ENCODE results near the gene NCK2.

NCK2 gene

GRCh38 chr2:105852066-105852465 is 107.4 kb downstream of the NCK2 start:
- H3K27me3 ChIP-seq (ENCODE audit: insufficient read depth, low read length), result no peaks in the 10 kb centered on the region
- H3K9me3 ChIP-seq (ENCODE audit: low read length), result no peaks in the 10 kb centered on the region
- no peaks in the 10 kb centered on the region for H3K79me2 ChIP-seq (ENCODE audit: insufficient read depth, low read length)
- no peaks in the 10 kb centered on the region for H3K36me3 ChIP-seq (ENCODE audit: insufficient read depth, low read length)
- H4K20me1 ChIP-seq (ENCODE audit: insufficient read depth, low read length), result no peaks in the 10 kb centered on the region
- H3K27ac ChIP-seq (ENCODE audit: low read depth, low read length, poor library complexity, severe bottlenecking), result no peak overlapping the region
- no peak overlapping the region for H3K4me3 ChIP-seq (ENCODE audit: low read depth, low read length, poor library complexity, severe bottlenecking)
- no peaks in the 10 kb centered on the region for H3F3A ChIP-seq (ENCODE audit: insufficient read depth, low read length)
- H3K4me1 ChIP-seq (ENCODE audit: insufficient read depth, low read length, severe bottlenecking), result no peaks in the 10 kb centered on the region
- TF ChIP-seq EZH2 (IDR thresholded peaks at IDR 0.05; ENCODE audit: borderline replicate concordance, low read length), result no peak
- no peak for TF ChIP-seq CTCF (IDR thresholded peaks at IDR 0.05; ENCODE audit: low read length)
- H2AFZ ChIP-seq (ENCODE audit: low read length), result no peak overlapping the region
- no peak overlapping the region for H3K4me2 ChIP-seq (ENCODE audit: low read length)
- no peaks in the 10 kb centered on the region for H3K9me2 ChIP-seq (ENCODE audit: low read depth, low read length)
- H3K9ac ChIP-seq (ENCODE audit: low read length), result no peak overlapping the region

- Histone ChIP-seq H4K20me1 (ENCODE audit: insufficient read depth, low read length) (no peaks in the 10 kb centered on the region), H3K4me1 (ENCODE audit: insufficient read depth, low read length, severe bottlenecking) (no peaks in the 10 kb centered on the region), H3K9me2 (ENCODE audit: low read depth, low read length) (no peaks in the 10 kb centered on the region), H3K79me2 (ENCODE audit: insufficient read depth, low read length) (no peaks in the 10 kb centered on the region), H2AFZ (ENCODE audit: low read length) (no peak overlapping the region), H3K9me3 (ENCODE audit: low read length) (no peaks in the 10 kb centered on the region), H3K36me3 (ENCODE audit: insufficient read depth, low read length) (no peaks in the 10 kb centered on the region), H3F3A (ENCODE audit: insufficient read depth, low read length) (no peaks in the 10 kb centered on the region), H3K27ac (ENCODE audit: low read depth, low read length, poor library complexity, severe bottlenecking) (no peak overlapping the region), H3K9ac (ENCODE audit: low read length) (no peak overlapping the region), H3K4me3 (ENCODE audit: low read depth, low read length, poor library complexity, severe bottlenecking) (no peak overlapping the region), H3K4me2 (ENCODE audit: low read length) (no peak overlapping the region), H3K27me3 (ENCODE audit: insufficient read depth, low read length) (no peaks in the 10 kb centered on the region)
- TF ChIP-seq CTCF (IDR thresholded peaks at IDR 0.05; ENCODE audit: low read length) (no peak), EZH2 (IDR thresholded peaks at IDR 0.05; ENCODE audit: borderline replicate concordance, low read length) (no peak)
These were observed 108.8 kb downstream of the NCK2 start for GRCh38 chr2:105853354-105854088.

GRCh38 chr2:105854972-105855371 is 110.3 kb downstream of the NCK2 start:
- H3K9me2 ChIP-seq (ENCODE audit: low read depth, low read length), result no peaks in the 10 kb centered on the region

More at GRCh38 chr2:105854972-105855371, 110.3 kb downstream of the NCK2 start:
- no peaks in the 10 kb centered on the region for H3K9me3 ChIP-seq (ENCODE audit: low read length)
- H3K79me2 ChIP-seq (ENCODE audit: insufficient read depth, low read length), result no peaks in the 10 kb centered on the region
- H4K20me1 ChIP-seq (ENCODE audit: insufficient read depth, low read length), result no peaks in the 10 kb centered on the region
- TF ChIP-seq EZH2 (IDR thresholded peaks at IDR 0.05; ENCODE audit: borderline replicate concordance, low read length), result no peak
- no peak for TF ChIP-seq CTCF (IDR thresholded peaks at IDR 0.05; ENCODE audit: low read length)
- no peaks in the 10 kb centered on the region for H3F3A ChIP-seq (ENCODE audit: insufficient read depth, low read length)
- H3K4me2 ChIP-seq (ENCODE audit: low read length), result no peak overlapping the region
- H3K27me3 ChIP-seq (ENCODE audit: insufficient read depth, low read length), result no peaks in the 10 kb centered on the region
- no peaks in the 10 kb centered on the region for H3K4me1 ChIP-seq (ENCODE audit: insufficient read depth, low read length, severe bottlenecking)
- H3K27ac ChIP-seq (ENCODE audit: low read depth, low read length, poor library complexity, severe bottlenecking), result no peak overlapping the region
- no peak overlapping the region for H2AFZ ChIP-seq (ENCODE audit: low read length)
- no peak overlapping the region for H3K9ac ChIP-seq (ENCODE audit: low read length)
- H3K36me3 ChIP-seq (ENCODE audit: insufficient read depth, low read length), result no peaks in the 10 kb centered on the region
- no peak overlapping the region for H3K4me3 ChIP-seq (ENCODE audit: low read depth, low read length, poor library complexity, severe bottlenecking)
